NCI-H1417 (cell line): ENCODE results near the gene FSTL3.
"Not testable (repeated sequence)": the region's sequence is repeated elsewhere in the genome, so short reads cannot be mapped to it uniquely, and the experiment has no call there.

Source experiments
- DNase-seq, 3 experiments: peaks; one replicate each; lab custom pipeline; 2025; lab: John Stamatoyannopoulos, UW

The FSTL3 gene

GRCh38 chr19:711254-711653, 35.1 kb downstream of the FSTL3 start:
- peak in 1 of 3 experiments; percentile 59 for DNase-seq

GRCh38 chr19:715347-715746, 39.2 kb downstream of the FSTL3 start:
- DNase-seq = no peak

- DNase-seq = no peak
These were observed 42.2 kb downstream of the FSTL3 start for GRCh38 chr19:718251-718951.

GRCh38 chr19:718991-719512, 42.9 kb downstream of the FSTL3 start:
- DNase-seq = no peak

GRCh38 chr19:719636-720344, 43.6 kb downstream of the FSTL3 start:
- peak in 2 of 3 experiments; percentile 87 to 89 for DNase-seq

GRCh38 chr19:720345-721160, 44.4 kb downstream of the FSTL3 start:
- peak in 2 of 3 experiments; percentile 77 for DNase-seq

GRCh38 chr19:722553-723101, 46.4 kb downstream of the FSTL3 start:
- DNase-seq = no peak

- DNase-seq = no peak
These were observed 47.1 kb downstream of the FSTL3 start for GRCh38 chr19:723247-723646.

- no peak for DNase-seq
These were observed 47.5 kb downstream of the FSTL3 start for GRCh38 chr19:723714-724113.

GRCh38 chr19:725461-726089, 49.4 kb downstream of the FSTL3 start:
- no peak for DNase-seq

GRCh38 chr19:726993-727956, 51.1 kb downstream of the FSTL3 start:
- DNase-seq = no peak

GRCh38 chr19:728011-728410, 51.8 kb downstream of the FSTL3 start:
- no peak for DNase-seq

- not testable (repeated sequence) for DNase-seq
These were observed 53.4 kb downstream of the FSTL3 start for GRCh38 chr19:729564-729963.

- no peak for DNase-seq
These were observed 53.9 kb downstream of the FSTL3 start for GRCh38 chr19:729965-730668.

GRCh38 chr19:731000-731399, 54.8 kb downstream of the FSTL3 start:
- DNase-seq = no peak

- DNase-seq = no peak
These were observed 56.2 kb downstream of the FSTL3 start for GRCh38 chr19:732148-733069.
